Urinary bladder (tissue), 4 donors: ENCODE results near the gene PDP2. TPM values are rescaled to one million over a fixed set of nuclear protein-coding genes. Genes with fewer than 3 reads are reported as not detected.
"Not testable (repeated sequence)": the region's sequence is repeated elsewhere in the genome, so short reads cannot be mapped to it uniquely, and the experiment has no call there.

Experiments
- DNase-seq: peaks from one replicate; pipeline ENCODE4 v3.0.0-alpha.2; 2015; ENCODE audit errors: extremely low spot score
- H3K27ac ChIP-seq: one replicate; pipeline ENCODE4 v1.5.1; 2013; ENCODE audit warnings: low read depth, mild to moderate bottlenecking, moderate library complexity
- H3K36me3 ChIP-seq: one replicate; pipeline ENCODE4 v1.6.1; 2013; ENCODE audit warnings: mild to moderate bottlenecking, moderate library complexity; ENCODE audit not compliant: insufficient read depth
- H3K4me1 ChIP-seq: one replicate; pipeline ENCODE4 v1.6.1; 2013; ENCODE audit warnings: mild to moderate bottlenecking, moderate library complexity; ENCODE audit not compliant: insufficient read depth
- H3K4me3 ChIP-seq: one replicate; pipeline ENCODE4 v1.5.1; 2013; ENCODE audit warnings: low read depth, low read length
- WGBS: extraction: QIAGEN DNeasy Blood & Tissue Kit; methylation state at CpG from one replicate; pipeline ENCODE4 v1.1.7; 2013; 5-methylcytosine and 5-hydroxymethylcytosine counted together
- polyA plus RNA-seq: library from polyadenylated mRNA; stranded (reverse); fragments of 200-250 nt; gene quantifications from one replicate; pipeline ENCODE4 v1.2.3, GENCODE V29; 2013
- total RNA-seq: library from RNA; depleted of rRNA; stranded (reverse); fragments of >200 nt; gene quantifications from one replicate; pipeline ENCODE4 v1.2.3, GENCODE V29; 2014
- donor health status: healthy with polysubstance abuse.
- donor health status: healthy.

The PDP2 gene
- total and polyA plus RNA-seq, 2 donors: 5.0 to 5.6 TPM

- not testable (repeated sequence) for H3K27ac ChIP-seq, DNase-seq, H3K4me3 ChIP-seq, H3K36me3 ChIP-seq, H3K4me1 ChIP-seq
- 85% methylated on average over 5 of the region's 5 CpGs for WGBS
Measured at GRCh38 chr16:66896682-66897081, 16.4 kb downstream of the PDP2 start.

GRCh38 chr16:66898207-66898606 lies 17.9 kb downstream of the PDP2 start:
- WGBS: 52% methylated on average over 3 of the region's 3 CpGs
- no peak overlapping the region for H3K27ac ChIP-seq
- DNase-seq: no peak
- H3K4me1 ChIP-seq: peaks cover 2% of the 10 kb centered on the region
- H3K36me3 ChIP-seq: no peaks in the 10 kb centered on the region
- no peak overlapping the region for H3K4me3 ChIP-seq

DNA sequence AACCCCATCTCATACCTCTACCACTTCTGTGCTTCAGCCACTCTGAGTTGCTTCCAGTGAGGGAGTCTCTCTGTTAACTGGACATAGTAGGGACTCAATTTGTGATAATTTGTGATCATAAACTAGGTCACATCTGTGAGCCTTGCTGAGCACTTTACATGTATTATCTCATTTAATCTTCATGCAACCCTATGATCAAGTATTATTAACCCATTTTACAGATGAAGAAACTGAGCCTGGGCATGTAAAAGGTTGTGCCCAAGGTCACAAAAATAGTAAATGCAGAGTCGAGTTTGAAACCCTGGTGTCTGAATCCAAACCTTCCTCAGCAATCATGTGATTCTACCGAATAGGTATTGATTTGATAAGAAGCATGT lies 18.6 kb downstream of the PDP2 start:
- 82% methylated on average over 2 of the region's 2 CpGs for WGBS
- peaks cover 2% of the 10 kb centered on the region for H3K4me1 ChIP-seq

DNA sequence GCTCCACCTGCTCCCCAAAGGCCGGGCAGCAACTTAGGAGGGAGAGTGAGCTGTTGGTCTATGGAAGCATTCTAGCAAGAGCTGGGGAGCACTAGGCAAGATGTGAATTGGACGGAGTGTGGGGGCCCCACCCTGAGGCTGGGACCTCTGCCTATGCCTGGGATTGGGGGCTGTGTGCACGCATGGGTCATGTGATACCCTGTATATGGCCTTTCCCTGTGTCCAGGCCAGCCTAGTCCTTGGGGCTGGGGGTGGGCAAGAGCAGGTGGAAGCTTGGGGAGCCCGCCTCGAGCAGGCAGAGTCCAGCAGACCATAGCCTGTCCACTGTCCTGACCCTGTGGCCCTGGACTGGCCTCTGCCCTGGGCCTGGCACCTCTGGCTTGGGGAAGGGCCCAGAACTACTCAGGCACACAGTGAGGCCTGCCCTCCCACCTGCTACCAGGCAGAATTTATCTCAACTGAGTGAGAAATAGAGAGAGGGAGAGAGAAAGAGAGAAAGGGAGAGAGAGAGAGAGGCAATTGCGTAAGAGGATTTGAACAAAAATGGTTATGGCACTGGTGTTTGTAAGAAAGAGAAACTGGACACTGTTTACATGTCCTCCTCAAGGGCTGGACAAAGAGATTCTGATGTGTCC lies 19.1 kb downstream of the PDP2 start:
- no peak for DNase-seq

More for the DNA sequence above, 18.6 kb downstream of the PDP2 start:
- DNase-seq: no peak
- no peaks in the 10 kb centered on the region for H3K36me3 ChIP-seq
- H3K4me3 ChIP-seq: no peak overlapping the region
- peak overlapping the region; percentile 63 for H3K27ac ChIP-seq

DNA sequence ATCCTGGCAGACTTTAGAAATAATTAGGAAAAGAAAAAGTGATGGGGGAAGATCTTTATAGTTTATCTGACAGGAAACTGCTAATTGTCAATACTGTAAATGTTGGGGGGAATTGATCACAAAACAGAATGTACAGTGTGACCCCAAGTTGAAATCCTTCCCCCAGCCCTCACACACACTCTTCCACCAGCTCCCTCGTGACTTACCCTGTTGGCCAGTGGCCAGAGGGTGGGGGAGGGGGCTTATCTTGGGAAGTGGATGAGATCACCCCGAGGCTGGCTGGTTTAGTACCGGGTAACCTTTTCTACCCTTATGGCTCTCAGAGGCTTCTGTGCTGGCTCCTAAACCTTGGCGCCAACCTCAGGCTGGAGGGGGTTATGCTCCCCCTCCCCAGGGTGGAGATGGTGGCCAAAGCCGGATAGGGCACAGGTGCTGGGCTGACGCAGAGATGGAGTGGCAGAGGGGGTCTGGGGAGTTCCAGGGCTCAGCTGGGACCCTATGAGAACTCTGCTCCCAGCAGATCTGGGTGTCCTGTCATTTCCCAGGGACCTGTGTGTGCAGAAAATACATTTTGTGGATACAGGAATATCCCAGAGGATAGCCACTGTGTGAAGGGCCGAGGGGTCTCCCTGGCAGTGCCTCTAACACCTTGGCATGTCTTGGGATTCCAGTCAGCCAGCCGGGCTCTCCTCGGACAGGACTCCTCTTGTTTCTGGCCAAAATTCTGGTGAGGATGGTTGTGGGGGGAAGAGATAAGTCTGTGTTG lies 19.8 kb downstream of the PDP2 start:
- DNase-seq: peak; percentile 64
- 16% methylated on average over 9 of the region's 9 CpGs for WGBS
- Histone ChIP-seq H3K27ac (peak overlapping the region; percentile 91), H3K36me3 (no peaks in the 10 kb centered on the region), H3K4me3 (no peak overlapping the region), H3K4me1 (peaks cover 2% of the 10 kb centered on the region)

More for the DNA sequence above, 19.1 kb downstream of the PDP2 start:
- H3K27ac ChIP-seq: peak overlapping the region; percentile 63
- no peak overlapping the region for H3K4me3 ChIP-seq
- 65% methylated on average over 6 of the region's 6 CpGs for WGBS
- no peaks in the 10 kb centered on the region for H3K36me3 ChIP-seq
- peaks cover 2% of the 10 kb centered on the region for H3K4me1 ChIP-seq

DNA sequence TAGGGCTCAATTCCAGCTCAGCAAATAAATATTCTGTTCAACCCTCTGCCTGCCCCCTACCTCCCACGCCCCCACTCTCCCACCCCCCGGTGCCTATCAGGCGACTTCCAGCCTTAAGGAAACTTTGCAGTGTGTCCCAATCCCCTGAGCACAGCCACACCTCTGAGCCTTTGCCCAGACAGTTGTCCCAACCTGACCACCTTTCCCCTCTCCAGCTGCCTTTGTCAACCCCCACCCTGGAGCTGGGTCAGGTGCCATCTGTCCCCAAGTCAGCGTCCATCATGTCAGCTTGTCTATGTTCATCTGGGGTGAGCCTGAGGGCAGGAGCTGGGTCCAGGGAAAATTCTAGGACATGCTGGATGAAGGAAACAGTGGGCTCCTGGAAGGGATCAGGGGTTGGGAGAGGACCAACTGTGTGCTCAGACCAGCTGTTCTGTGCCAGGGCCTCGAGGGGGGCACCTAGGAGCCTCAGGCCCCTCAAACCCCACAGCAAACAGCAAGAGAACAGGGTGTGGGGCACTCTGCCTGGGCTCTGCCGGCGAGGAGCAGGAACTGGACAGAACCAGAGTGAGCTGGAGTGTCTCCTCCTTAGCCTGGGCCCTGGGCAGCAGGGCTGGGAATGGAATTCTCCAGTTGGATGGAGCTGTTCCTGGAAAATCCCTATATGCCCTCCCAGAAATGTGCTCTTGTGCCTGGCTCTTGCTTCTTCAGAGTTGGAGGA lies 20.6 kb downstream of the PDP2 start:
- 28% methylated on average over 7 of the region's 7 CpGs for WGBS
- Histone ChIP-seq H3K4me3 (no peak overlapping the region), H3K36me3 (no peaks in the 10 kb centered on the region), H3K4me1 (peaks cover 2% of the 10 kb centered on the region), H3K27ac (peak overlapping the region; percentile 69)
- DNase-seq: no peak

- no peak for DNase-seq
- Histone ChIP-seq H3K4me3 (no peak overlapping the region), H3K27ac (no peak overlapping the region), H3K4me1 (peaks cover 2% of the 10 kb centered on the region), H3K36me3 (no peaks in the 10 kb centered on the region)
- 90% methylated on average over 10 of the region's 10 CpGs for WGBS
Measured at GRCh38 chr16:66901626-66902025, 21.3 kb downstream of the PDP2 start.

GRCh38 chr16:66902648-66903543 lies 22.6 kb downstream of the PDP2 start:
- H3K36me3 ChIP-seq: no peaks in the 10 kb centered on the region
- H3K27ac ChIP-seq: no peak overlapping the region
- WGBS: 52% methylated on average over 14 of the region's 14 CpGs
- no peak overlapping the region for H3K4me3 ChIP-seq
- peaks cover 2% of the 10 kb centered on the region for H3K4me1 ChIP-seq
- DNase-seq: no peak

DNA sequence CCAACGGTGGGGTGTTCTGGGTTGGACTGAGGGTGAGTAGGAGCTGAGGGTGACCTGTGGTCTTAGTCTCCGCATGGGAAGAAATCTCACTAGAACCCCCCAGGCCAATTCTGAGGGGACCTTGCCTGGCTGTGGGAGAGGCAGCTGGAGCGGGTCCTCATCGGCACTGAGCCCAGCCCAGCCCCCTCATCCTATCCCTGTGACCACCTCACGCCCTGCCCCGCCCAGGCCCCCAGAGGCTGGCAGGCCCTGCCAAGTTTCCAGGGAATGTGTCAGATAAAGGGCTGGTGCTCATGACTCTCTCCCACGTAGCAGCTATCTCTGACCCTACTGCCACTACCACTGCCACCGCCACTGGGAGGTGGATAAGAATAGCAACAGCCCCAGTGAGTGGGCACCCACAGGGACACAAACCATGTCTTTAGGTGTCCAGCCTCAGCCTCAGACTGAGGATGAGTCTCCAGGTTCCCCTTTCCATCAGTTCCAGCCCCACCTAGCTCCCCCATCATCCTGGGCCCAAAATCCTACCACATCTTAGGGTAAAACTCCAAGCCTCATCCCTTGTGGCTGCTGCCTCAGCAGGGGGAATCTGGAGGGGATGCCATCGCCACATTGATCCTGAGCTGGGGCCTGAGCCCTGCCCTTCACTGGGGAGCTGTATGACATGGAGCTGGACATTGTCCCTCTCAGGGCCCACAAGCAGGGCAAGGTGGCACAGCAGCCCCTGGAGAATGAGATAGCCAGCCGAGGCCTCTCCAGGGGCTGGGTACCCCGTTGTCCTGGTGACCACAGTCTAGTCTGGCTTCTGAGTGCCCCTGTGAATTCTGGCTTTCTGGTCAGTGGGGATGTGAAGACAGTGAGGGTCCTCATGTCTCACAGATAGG lies 23.5 kb downstream of the PDP2 start:
- peaks cover 2% of the 10 kb centered on the region for H3K4me1 ChIP-seq
- peak overlapping the region; percentile 61 for H3K27ac ChIP-seq
- no peak overlapping the region for H3K4me3 ChIP-seq
- H3K36me3 ChIP-seq: no peaks in the 10 kb centered on the region
- no peak for DNase-seq
- WGBS: 67% methylated on average over 11 of the region's 11 CpGs

DNA sequence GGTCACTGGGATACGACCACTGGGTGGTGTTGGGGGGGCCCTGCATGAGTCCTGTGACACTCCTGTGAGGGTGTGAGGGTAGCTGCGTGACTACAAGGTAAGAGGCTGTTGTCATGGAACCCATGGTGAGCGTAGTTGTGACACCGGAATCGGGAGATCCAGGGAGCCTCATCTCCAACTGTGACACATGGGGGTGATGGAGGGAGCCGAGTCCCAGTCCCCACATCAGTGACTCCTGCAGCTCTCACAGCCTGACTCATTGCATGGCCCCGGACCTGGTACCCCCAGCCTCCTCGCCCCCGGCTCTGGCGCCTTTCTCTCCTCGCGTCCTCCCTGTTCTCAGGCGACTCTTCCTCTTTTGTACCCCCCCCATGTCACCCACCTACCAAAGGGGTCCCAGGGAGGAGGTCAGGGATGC lies 24.1 kb downstream of the PDP2 start:
- WGBS: 80% methylated on average over 13 of the region's 13 CpGs
- Histone ChIP-seq H3K4me1 (peaks cover 1% of the 10 kb centered on the region), H3K27ac (peak overlapping the region; percentile 61), H3K36me3 (no peaks in the 10 kb centered on the region), H3K4me3 (no peak overlapping the region)
- no peak for DNase-seq

DNA sequence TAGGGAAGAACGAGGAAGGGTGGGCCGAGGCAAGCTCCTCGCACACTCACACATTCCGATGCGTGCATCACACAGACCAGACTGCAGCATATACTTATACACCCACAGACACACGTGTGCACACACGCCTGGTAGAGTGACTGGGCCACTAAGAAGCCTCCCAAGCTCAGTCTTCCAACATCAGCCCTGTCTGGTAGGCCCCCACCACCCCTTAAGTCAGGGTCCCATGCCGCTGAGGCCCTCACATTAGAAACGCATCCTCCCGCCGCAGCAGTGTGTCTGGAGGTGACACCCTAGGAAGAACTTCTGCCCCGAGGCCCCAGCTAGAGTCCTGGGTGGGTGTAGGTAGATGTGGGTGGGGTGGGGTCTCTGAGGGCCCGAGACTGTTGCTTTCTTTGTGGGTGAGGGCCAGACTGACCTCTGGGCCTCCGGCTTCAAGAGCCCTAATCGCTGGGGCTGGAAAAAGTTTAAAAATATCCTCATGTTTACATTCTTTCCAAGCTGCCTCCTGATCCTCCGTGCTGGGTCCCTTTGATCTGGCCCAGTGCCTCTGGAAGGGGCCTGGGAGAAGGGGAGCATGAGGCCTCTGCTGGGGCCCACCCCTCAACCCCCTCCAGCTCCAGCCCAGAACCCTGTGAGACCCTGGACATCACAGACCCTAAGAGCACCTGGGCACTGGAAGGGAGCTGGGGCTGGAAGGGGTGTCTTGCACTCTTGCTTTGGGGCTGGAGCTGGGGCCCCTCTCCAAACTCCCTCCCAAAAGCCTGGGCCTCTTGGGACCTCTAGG lies 24.7 kb downstream of the PDP2 start:
- H3K36me3 ChIP-seq: no peaks in the 10 kb centered on the region
- no peak overlapping the region for H3K4me3 ChIP-seq
- H3K27ac ChIP-seq: peak overlapping the region; percentile 61
- no peak for DNase-seq
- WGBS: 26% methylated on average over 16 of the region's 16 CpGs
- no peaks in the 10 kb centered on the region for H3K4me1 ChIP-seq
